Spleen (tissue), 7 donors: ENCODE results near the gene ITPR2.

Experiments
- CTCF ChIP-seq, 11 experiments: fragments of 200-600 bp in 7 of 11; fragments of 450-650 bp in 4 of 11; sonication (generic) in 4 of 11; IDR thresholded peaks in 8 of 11; conservative IDR thresholded peaks in 3 of 11; 1 replicate in 7 of 11; 2 replicates in 4 of 11; pipeline versions ENCODE4 v1.4.0 to v1.8.0; 2016 to 2021; ENCODE audit warnings: antibody characterized with exemption in 11 of 11, inconsistent platforms in 4 of 11, mild to moderate bottlenecking in 1 of 11
- POLR2A ChIP-seq, 3 donors: fragments of 450-650 bp; IDR thresholded peaks; one replicate each; pipeline ENCODE4 v1.5.1; 2017; ENCODE audit warnings: antibody characterized with exemption in 3 of 3, mild to moderate bottlenecking in 1 of 3
- POLR2AphosphoS5 ChIP-seq, 3 donors: sonication (generic); formaldehyde crosslinking; IDR thresholded peaks; one replicate each; pipeline ENCODE4 v1.5.1; 2017; ENCODE audit warnings: antibody characterized with exemption in 3 of 3
- donor health status: DM: no; HTN: no; CAD: no; lungs with moderate emphysema.
- donor health status: DM: no; HTN: no; CAD: no.
- donor health status: DM: no; HTN: no; CAD: no.

- TF ChIP-seq CTCF (IDR thresholded peaks at IDR 0.05 in 8 of 11, conservative IDR thresholded peaks at IDR 0.05 in 3 of 11): no peak
- no peak for TF ChIP-seq POLR2A (IDR thresholded peaks at IDR 0.05)
- TF ChIP-seq POLR2AphosphoS5 (IDR thresholded peaks at IDR 0.05): no peak
These were observed 343.1 kb downstream of the ITPR2 start for GRCh38 chr12:26489908-26490307.
